T-helper 1 cell (primary cell): ENCODE results near the gene KRT33A.
"Not testable (repeated sequence)": the region's sequence is repeated elsewhere in the genome, so short reads cannot be mapped to it uniquely, and the experiment has no call there.

Source experiments
- DNase-seq, 5 donors: peaks; one replicate each; pipeline ENCODE4 v3.0.0-alpha.2; 2012 to 2020
- total RNA-seq, 4 donors: gene quantifications; one replicate each; lab custom pipeline; 2026; lab: John Stamatoyannopoulos, UW

KRT33A gene
- total RNA-seq: 0 reads per million in 4 donors

DNA sequence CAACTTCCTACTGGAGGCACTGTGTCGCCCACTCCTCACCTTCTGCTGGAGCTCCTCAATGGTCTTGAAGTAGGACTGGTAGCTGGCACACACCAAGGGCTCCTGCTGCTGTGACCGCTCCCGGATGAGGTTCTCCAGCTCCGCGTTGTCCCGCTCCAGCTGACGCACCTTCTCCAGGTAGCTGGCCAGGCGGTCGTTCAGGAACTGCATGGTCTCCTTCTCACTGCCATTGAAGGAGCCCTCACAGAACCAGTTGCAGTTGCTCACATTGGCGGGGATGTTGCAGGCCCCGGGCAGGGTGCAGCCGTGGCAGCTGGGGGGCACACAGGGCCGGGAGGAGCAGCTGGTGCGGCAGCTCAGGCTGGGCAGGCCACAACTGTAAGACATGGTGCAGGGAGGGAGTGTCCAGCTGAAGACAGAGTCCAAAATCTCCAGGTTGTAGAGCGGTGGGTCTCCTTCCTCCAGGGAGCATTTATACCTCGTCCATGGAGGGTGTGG, at the start of gene KRT33A:
Gene KRT33A (minus strand): TSS at position 448 of the 498 bp plus-strand sequence. CDS start 61 bp downstream, at position 387.
- not testable (repeated sequence) for DNase-seq

DNA sequence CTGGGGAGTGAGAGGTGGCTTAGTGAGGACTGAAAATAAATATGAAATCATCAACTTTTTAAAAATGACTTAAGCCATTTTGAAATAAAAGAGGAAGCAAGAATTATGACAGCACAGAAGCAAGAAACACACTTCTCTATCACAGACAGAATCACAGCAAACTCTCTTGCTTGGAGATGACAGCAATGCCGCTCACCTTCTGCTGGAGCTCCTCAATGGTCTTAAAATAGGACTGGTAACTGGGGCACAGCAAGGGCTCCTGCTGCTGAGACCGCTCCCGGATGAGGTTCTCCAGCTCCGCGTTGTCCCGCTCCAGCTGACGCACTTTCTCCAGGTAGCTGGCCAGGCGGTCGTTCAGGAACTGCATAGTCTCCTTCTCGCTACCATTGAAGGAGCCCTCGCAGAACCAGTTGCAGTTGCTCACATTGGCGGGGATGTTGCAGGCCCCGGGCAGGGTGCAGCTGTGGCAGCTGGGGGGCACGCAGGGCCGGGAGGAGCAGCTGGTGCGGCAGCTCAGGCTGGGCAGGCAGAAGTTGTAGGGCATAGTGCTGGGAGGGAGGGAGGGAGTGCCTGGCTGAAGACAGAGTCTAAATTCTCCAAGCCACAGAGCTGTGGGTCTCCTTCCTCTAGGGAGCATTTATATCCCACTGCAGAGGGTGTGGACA, 46.5 kb upstream of the KRT33A start, which contains the start of gene KRT31:
Gene KRT31 (minus strand): TSS at position 613 of the 665 bp plus-strand sequence. CDS start 69 bp downstream, at position 544.
- DNase-seq: no peak

DNA sequence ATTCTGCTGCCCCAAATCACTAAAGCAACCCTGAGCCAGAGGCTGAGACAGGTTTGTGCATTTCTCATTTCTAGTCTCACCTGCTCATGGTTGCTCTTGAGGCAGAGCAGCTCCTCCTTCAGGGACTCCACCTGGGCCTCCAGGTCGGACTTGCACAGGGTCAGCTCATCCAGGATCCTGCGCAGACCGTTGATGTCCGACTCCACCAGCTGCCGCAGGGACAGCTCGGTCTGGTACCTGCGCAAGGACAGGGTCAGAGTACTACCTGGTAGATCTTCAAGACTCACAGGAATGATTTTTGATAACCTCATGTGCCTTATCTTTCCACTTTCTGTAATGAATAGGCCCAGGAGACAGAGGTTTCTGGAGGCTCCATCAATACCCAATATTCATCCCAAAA, 45.7 kb upstream of the KRT33A start:
- DNase-seq: no peak

DNA sequence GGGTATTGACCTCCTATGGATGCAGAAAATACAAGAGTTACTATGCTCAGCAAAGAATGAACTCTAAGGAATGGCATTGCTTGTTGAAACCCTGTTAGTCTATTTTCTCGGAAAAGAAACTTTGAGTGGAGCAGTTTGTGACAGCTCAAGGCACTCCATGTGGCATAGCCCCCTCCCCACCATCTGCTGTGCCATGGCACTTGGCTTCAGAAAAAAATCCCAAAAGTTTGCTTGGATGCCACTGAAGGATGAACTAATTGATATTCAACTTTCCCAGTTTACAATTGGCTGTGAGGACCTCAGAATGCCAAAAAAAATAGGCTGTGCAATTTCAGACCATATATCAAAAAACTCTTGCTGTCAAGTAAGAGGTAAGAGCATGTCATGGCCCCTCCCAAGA, 45.0 kb upstream of the KRT33A start:
- DNase-seq: no peak

DNA sequence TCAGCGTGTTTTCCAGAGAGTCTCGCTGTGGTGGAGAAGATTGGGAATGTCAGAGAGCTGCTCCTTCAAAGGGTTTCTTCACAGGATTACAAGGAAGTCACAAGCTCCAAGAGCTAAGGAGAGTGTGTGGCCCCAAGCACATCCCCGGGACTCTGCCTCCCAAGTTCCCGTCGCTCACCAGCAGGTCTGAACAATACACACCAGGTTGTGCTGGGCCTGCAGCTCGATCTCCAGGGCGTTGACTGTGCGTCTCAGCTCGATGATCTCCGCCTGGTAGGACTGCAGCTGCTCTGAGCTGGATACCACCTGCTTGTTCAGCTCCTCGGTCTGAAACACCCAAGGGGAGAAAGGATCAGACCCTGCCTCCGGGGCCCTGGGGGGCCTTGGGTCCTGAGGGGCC, 44.4 kb upstream of the KRT33A start:
- DNase-seq: not testable (repeated sequence)

DNA sequence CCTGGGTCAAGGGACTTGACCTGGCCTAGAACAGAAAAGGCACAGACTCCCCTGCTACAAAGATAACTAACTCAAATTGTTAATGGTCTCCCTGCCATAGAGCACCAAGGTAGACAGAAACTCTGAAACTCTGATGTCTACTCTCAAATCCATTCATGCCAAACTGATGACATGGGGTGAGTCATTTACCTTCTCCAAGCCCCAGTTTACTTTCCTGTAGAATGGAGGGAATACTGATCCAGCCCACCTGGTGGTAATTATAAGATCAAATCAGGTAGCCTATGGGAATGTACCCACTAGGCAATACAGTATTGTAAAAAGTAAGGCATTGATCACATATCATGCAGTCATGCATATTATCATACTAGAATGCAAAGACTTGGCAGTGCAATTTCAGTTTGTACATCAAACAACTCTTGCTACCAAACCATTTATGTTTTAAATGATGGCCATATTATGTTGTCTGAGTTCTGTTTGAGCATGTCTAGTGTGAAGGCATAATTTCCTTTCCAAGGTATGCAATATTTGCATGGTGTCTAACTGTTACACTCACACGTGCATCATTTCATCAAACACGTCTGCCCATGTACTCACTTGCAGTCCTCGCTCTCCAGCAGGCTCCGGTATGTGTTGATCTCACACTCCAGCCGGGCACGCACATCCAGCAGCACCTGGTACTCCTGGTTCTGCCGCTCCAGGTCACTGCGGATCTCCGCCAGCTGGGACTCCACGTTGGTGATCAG, 43.8 kb upstream of the KRT33A start:
- no peak for DNase-seq

DNA sequence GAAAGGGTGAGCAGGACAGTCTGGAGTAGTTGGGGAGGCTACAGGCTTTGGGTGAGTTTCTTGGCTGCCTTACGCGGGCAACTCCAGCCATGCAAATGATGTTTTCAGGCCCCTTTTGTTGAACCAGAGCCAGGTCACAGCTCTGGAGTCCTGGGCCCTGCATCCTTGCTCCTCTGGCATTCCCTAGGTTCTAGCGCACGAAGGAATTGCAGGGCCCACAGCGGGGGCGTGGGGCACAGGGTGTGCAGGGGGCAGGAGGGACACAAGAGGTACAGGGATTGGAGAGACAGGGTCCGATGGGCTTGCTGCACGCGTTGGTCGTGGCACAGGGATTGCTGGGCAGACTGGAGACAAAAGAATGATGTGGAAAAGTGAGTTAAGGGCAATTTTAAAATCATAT, 43.2 kb upstream of the KRT33A start:
- DNase-seq: no peak

DNA sequence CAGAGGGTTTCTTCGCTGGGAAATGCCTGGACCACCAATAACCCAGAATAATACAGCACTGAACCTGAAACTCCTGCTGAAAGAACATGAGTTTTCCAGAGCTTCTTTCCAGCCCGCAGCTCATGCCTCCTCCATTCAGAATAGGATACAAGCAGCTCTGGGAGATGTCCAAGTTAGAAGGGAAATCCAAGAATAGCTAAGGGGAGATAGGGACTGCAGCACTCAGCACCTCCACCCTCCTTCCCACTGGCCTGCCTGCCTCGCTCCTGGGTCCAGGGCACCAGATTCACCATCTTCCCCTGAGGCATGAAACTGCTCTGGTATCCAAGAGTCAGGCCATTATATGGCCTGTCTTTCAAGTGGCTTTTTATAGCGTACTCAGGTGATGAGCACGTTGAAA, 42.7 kb upstream of the KRT33A start:
- no peak for DNase-seq

DNA sequence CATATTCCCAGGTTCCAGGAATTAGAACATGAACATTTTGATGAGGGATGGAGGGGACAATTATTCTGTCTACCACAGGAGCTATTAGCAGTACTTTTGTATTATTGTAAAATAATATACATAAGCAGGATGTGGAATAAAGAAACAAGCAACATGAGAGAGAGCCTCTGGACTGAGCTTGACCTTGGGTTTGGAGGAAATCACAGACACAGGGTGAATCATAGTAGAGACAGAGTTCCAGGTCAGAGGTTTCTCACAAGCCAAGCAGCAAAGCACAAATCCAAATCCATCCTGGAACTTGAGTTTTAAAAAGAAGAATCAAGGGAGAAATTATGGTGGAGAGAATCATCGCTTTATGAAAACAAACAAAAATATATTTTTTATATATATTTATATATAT, 41.6 kb upstream of the KRT33A start:
- no peak for DNase-seq

DNA sequence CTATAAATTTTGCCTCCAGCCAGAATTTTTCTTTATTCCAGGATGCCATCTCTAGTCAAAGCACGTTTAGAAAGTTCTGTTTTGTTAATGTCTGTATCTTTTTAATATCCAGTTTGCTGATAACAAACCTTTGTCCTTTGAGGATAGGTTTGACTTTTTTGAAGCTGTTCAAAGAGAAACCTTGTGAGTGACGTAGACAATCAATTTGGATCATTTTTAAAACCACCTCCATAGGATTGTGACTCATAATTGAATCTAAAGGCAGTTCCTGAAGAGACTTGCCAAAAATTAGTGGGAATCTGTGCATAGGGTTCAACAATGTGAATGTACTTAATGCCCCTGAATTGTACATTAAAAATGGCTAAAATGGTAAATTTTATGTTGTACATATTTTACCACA, 40.9 kb upstream of the KRT33A start:
- DNase-seq: no peak

DNA sequence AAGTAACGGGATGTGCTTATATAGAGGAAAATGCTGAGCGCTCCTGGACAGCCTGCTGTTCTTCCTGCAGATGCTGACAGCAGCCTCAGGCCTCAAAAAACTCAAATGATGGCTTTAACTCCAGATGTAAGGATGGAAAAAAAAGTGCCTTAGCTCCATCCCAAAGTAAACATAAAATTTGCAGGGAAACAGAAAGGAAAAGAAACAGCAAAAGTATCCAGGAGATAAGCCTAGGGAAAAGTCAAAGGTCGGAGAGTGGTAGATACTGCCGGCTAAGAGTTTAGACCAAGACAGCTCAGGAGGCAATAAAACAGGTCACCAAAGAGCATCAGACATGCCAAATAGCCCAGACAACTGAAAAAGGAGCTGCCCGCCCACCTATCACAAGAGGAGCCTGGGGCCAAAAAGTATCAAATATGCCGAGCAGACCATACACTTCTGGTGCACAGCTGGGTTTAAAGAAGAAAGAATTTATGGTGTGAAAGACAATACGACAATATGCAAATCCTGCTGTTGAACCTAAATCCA, 39.8 kb upstream of the KRT33A start:
- no peak for DNase-seq

DNA sequence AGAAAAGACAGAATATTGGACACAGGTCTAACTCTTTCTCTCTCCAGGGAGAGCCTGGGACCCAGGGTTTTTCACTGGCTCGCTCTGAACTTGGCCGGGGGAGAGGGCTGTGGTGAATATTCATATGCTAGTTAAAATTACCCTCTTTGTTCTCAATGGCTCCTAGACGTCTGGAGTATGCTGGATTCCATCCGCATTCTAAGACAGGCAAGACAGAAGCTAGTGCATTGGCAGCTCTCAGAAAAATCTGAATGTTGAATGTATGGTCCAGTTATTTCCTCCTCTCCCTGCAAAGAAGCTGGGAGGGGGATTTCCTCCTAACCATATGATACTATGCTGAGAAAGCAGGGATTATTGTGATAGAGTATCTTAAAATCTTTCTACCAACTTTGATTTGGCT, 37.0 kb upstream of the KRT33A start:
- DNase-seq: no peak

DNA sequence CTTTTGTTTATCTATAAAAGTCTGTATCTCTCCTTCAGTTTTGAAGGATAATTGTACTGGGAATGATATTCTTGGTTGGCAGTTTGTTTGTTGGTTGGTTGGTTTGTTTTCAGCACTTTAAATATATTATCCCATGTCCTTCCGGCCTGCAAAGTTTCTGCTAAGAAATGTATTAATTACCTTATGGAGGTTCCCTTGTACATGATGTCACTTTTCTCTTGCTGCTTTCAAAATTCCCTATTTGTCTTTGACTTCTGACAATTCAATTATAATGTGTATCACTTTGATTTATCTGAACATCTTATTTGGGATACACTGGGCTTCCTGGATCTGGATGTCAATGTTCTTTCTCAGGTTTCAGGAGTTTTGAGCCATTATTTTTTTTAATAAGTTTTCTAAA, 35.6 kb upstream of the KRT33A start:
- DNase-seq: no peak

DNA sequence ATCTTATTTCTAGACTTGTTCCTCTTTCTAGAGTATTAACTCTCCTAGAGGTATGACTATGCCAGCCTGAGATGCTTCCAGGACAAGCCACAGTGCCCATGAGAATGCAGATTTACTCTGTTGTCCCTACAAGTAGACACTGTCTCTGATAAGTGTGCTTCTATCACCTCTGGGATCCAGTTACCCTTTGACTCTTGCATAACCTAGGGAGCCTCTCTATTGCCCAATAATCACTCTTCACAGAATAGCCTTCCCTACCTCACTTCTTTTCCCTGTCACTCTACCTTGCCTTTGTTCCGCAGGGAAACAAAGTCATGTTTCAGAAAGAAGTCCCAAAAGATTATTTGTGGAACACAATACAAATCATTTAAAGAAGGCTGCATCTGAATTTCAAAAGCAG, 33.1 kb upstream of the KRT33A start:
- no peak for DNase-seq

DNA sequence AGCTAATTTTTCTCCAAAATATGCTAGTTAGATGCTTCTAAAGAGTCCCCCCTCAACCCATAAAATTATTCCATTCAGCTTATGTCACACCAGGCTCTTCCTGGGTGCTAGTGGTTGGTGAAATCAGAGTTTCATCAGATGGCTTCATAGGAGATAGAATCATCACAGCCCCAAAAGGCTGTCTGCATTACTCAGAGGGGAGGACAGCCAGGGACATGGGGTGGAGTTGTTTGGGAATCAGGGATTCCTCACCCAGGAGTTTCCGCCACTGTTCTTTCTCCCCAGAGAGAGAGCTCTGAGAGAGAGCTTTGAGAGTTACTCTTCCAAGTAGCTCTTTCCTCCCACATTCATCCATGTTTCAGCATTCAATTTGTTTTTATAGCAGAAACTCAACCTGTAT, 31.8 kb upstream of the KRT33A start:
- no peak for DNase-seq

DNA sequence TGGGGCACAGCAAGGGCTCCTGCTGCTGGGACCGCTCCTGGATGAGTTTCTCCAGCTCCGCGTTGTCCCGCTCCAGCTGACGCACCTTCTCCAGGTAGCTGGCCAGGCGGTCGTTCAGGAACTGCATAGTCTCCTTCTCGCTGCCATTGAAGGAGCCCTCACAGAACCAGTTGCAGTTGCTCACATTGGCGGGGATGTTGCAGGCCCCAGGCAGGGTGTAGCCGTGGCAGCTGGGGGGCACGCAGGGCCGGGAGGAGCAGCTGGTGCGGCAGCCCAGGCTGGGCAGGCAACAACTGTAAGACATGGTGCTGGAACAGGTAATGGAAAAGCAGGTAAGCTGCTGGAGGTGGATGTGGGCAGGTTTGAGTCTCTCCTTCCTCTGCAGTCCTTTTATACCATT, 31.3 kb upstream of the KRT33A start, which contains the start of gene KRT34:
Gene KRT34 (minus strand): TSS at position 364 of the 400 bp plus-strand sequence. CDS start 60 bp downstream, at position 304.
- DNase-seq: not testable (repeated sequence)

DNA sequence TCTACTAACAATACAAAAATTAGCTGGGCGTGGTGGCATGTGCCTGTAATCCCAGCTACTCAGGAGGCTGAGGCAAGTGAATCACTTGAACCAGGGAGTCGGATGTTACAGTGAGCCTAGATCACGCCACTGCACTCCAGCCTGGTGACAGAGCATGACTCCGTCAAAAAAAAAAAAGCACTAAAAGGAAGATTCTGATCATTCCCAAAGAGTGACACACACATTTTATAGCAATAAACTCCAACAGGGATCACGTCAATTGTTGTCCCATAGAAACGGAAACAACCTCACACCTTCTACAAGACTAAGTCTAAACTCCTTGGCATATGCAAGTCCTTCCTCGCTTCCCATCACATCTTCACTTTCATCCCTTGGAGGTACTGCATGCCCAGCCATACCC, 29.5 kb upstream of the KRT33A start:
- DNase-seq: not testable (repeated sequence)

DNA sequence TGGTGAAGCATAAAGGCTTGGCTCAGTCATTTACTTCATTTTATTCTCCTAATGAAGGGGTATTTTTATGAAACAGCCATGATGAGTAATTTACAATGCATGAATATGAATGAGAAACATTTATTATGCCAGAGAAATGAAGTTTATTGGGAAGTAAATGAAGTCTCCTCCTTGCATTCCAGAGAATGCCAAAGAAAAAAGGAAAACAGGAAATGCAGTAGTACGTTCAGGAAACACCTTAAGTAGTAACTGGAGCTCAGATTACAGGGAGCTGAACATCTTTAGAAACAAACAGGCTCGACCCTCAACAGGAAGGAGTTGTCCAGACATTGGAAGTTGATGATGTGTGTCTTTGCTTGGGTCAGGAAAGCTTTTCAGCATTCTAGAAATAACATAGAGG, 26.9 kb upstream of the KRT33A start:
- no peak for DNase-seq

DNA sequence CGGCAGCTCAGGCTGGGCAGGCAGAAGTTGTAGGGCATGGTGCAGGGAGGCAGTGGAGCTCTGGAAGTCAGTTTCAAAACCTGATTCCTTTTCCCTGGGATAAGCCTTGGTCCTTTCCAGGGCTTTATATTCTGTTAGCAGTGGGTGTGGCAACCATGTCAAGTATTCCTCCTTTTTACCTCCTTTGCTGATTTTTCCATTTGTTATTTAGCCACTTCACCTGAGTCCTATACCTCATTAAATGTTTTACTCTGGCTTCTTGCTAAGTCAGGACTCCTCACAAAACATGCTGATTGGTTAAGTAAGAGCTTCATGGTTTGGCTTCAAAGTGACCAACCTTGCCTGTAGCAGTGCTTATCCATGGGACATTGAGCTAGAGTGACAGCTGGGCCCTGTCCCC, 19.1 kb upstream of the KRT33A start, which contains the start of gene KRT33B:
Gene KRT33B (minus strand): TSS at position 101 of the 400 bp plus-strand sequence. CDS start 63 bp downstream, at position 38.
- DNase-seq: no peak

DNA sequence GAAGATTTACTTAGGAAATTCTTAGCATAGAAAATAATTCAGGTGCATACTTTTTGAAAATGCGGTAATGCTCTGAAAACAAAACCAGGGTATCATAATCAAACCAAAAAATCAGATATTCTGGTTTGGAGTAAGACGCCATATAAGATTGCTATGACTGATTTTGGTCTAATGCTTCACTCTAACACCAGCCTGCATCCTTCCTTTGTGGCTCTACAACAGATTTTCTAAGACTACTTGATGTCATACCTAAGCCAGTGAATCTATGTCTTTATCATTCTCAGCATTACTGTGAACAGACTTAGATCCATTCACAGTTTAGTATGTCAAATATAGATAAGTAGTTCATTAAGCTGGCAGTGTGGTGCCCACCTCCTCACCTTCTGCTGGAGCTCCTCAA, 18.4 kb upstream of the KRT33A start:
- DNase-seq: no peak

DNA sequence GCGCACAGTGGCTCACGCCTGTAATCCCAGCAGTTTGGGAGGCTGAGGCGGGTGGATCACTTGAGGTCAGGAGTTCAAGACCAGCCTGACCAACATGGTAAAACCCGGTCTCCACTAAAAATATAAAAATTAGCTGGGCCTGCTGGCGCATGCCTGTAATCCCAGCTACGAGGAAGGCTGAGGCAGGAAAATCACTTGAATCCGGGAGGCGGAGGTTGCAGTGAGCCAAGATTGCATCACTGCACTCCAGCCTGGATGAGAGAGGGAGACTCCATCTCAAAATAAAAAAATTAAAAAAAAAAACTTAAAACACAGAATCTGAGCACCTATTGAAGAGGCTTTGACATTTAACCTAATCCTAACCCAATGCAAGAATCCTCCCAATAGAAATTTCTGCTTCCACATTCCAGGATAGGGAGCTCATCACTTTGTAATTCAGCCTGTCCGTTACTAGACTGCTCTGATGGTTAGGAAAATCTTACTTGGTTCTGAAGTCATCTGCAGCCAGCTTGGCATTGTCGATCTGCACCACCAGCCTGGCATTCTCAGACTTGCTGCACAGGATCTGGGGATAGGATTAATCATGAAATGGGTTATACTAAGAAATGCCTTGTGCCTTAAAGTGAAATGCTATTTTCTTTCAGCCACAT, 16.9 kb upstream of the KRT33A start:
- no peak for DNase-seq

DNA sequence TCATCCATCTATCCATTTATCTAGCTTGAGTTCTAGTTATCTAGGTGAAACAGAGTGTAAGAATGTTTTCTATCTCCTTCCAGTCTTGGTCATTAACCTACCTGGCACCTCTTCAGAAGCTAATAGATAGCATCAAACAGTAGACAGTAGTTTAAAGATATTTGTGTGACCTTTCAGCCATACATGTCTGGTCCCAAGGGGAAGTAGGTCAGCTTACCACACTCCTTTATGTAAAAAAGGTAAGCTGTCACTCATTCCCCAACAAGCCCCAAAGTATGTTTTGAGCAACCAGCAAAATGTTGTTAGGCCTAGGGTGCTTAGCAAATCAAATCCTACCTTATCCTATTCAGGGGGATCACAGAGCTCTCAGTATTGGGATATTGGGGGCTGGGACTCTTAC, 15.4 kb upstream of the KRT33A start:
- DNase-seq: no peak

DNA sequence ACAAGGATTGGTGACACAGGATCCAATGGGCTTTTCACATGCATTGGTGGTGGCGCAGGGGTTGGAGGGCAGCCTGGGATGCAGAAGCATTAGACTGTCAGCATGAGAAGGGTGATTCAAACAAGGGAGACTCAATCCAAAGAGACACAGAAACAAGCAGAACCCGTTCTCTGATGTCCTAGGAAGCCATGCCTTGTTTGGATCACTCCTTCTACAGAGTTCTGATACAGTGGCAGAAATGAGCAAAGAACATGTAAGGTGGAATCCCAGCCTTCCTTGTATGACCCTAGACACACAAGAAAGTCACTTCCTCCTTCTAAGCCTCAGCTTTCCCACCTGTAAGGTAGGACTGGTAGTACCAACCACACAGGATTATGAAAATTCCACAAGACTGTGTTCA, 13.3 kb upstream of the KRT33A start:
- no peak for DNase-seq
